GM23338 (cell line): Measurements from ENCODE around the gene LRRC47. TPM values are rescaled to one million over a fixed set of nuclear protein-coding genes. Genes with fewer than 3 reads are reported as not detected.

ENCODE experiments used
- ATAC-seq: fragments of 200-7000 bp; cut with Tn5 transposase; 3 replicates; pipeline ENCODE4 v1.9.1; 2020
- DNase-seq: peaks from one replicate; pipeline ENCODE4 v3.0.0-alpha.2; 2015; ENCODE audit warnings: low spot score
- H2AFZ ChIP-seq: fragments of 200-600 bp; sonication (generic); 2 replicates; pipeline ENCODE4 v1.8.0; 2016; ENCODE audit warnings: antibody characterized with exemption, mild to moderate bottlenecking, moderate library complexity
- H3F3A ChIP-seq: fragments of 200-600 bp; sonication (generic); replicated peaks from 2 replicates; pipeline ENCODE4 v1.8.0; 2017; ENCODE audit warnings: antibody characterized with exemption, mixed run types, low read depth
- H3K27ac ChIP-seq: fragments of 200-600 bp; sonication (generic); 2 replicates; pipeline ENCODE4 v1.6.1; 2016; ENCODE audit warnings: low read depth
- H3K27me3 ChIP-seq: fragments of 200-600 bp; sonication (generic); 2 replicates; pipeline ENCODE4 v1.8.0; 2016; ENCODE audit warnings: mild to moderate bottlenecking, mixed run types, moderate library complexity; ENCODE audit not compliant: insufficient read depth
- H3K36me3 ChIP-seq: fragments of 200-600 bp; sonication (generic); 2 replicates; pipeline ENCODE4 v1.8.0; 2016; ENCODE audit warnings: mild to moderate bottlenecking; ENCODE audit not compliant: insufficient read depth
- H3K4me1 ChIP-seq: fragments of 200-600 bp; sonication (generic); 2 replicates; pipeline ENCODE4 v1.8.0; 2016; ENCODE audit warnings: mild to moderate bottlenecking, moderate library complexity; ENCODE audit not compliant: insufficient read depth
- H3K4me2 ChIP-seq: fragments of 200-600 bp; sonication (generic); 2 replicates; pipeline ENCODE4 v1.7.1; 2017; ENCODE audit warnings: mixed run types
- H3K4me3 ChIP-seq: fragments of 200-600 bp; sonication (generic); 2 replicates; pipeline ENCODE4 v1.6.1; 2016; ENCODE audit warnings: mixed run types
- H3K79me2 ChIP-seq: fragments of 200-600 bp; sonication (generic); replicated peaks from 2 replicates; pipeline ENCODE4 v1.8.0; 2017; ENCODE audit warnings: mild to moderate bottlenecking; ENCODE audit not compliant: insufficient read depth
- H3K9me2 ChIP-seq: fragments of 200-600 bp; sonication (generic); 2 replicates; pipeline ENCODE4 v1.8.0; 2017; ENCODE audit not compliant: insufficient read depth
- H4K20me1 ChIP-seq: fragments of 200-600 bp; sonication (generic); replicated peaks from 2 replicates; pipeline ENCODE4 v1.8.0; 2017; ENCODE audit warnings: mild to moderate bottlenecking; ENCODE audit not compliant: insufficient read depth
- H3K27ac Mint-ChIP-seq: 2 replicates; pipeline ENCODE4 v1.8.0; 2020; ENCODE audit warnings: inconsistent platforms, mild to moderate bottlenecking, moderate library complexity, mixed read lengths
- H3K27me3 Mint-ChIP-seq: 3 replicates; pipeline ENCODE4 v1.8.0; 2022; ENCODE audit warnings: low read depth, mild to moderate bottlenecking, moderate library complexity, mixed read lengths, inconsistent platforms; ENCODE audit not compliant: insufficient read depth, poor library complexity
- H3K36me3 Mint-ChIP-seq: 3 replicates; pipeline ENCODE4 v1.8.0; 2021; ENCODE audit warnings: low read depth, mild to moderate bottlenecking, inconsistent platforms, moderate library complexity, mixed read lengths
- H3K4me1 Mint-ChIP-seq: 3 replicates; pipeline ENCODE4 v1.8.0; 2020; ENCODE audit warnings: mild to moderate bottlenecking, inconsistent platforms, mixed read lengths
- H3K4me3 Mint-ChIP-seq: 3 replicates; pipeline ENCODE4 v1.8.0; 2021; ENCODE audit warnings: moderate library complexity, mild to moderate bottlenecking, inconsistent platforms, mixed read lengths
- H3K9me3 Mint-ChIP-seq: 3 replicates; pipeline ENCODE4 v1.8.0; 2020; ENCODE audit warnings: moderate library complexity, mild to moderate bottlenecking, inconsistent platforms, mixed read lengths
- CREB1 ChIP-seq: fragments of 250-450 bp; sonication (Bioruptor Pico); IDR thresholded peaks from 2 replicates; pipeline ENCODE4 v1.5.0; 2020; ENCODE audit warnings: low read depth, mild to moderate bottlenecking, moderate library complexity
- CTCF ChIP-seq, 2 experiments: fragments of 200-600 bp in 1 of 2; sonication (generic) in 1 of 2; conservative IDR thresholded peaks; 2 replicates each; pipeline versions ENCODE4 v1.5.1 to v1.6.1; 2016 to 2017; ENCODE audit warnings: antibody characterized with exemption in 2 of 2, low read depth in 2 of 2, mild to moderate bottlenecking in 2 of 2, moderate library complexity in 1 of 2
- ETS1 ChIP-seq: IDR thresholded peaks from 2 replicates; pipeline ENCODE4 v1.6.1; 2016; ENCODE audit warnings: antibody characterized with exemption
- EZH2 ChIP-seq: fragments of 200-600 bp; sonication (generic); IDR thresholded peaks from one replicate; pipeline ENCODE4 v1.8.0; 2017; ENCODE audit warnings: antibody characterized with exemption, mild to moderate bottlenecking, low read depth; ENCODE audit not compliant: unreplicated experiment
- EZH2phosphoT487 ChIP-seq: fragments of 200-600 bp; sonication (generic); IDR thresholded peaks from one replicate; pipeline ENCODE4 v1.8.1; 2018; ENCODE audit warnings: antibody characterized with exemption; ENCODE audit not compliant: unreplicated experiment
- JUNB ChIP-seq: IDR thresholded peaks from one replicate; pipeline ENCODE4 v1.6.1; 2016; ENCODE audit warnings: antibody characterized with exemption; ENCODE audit not compliant: unreplicated experiment
- NANOG ChIP-seq: IDR thresholded peaks from 2 replicates; pipeline ENCODE4 v1.6.1; 2016; ENCODE audit warnings: antibody characterized with exemption, borderline replicate concordance
- POLR2AphosphoS5 ChIP-seq: IDR thresholded peaks from 2 replicates; pipeline ENCODE4 v1.6.1; 2016; ENCODE audit warnings: antibody characterized with exemption, low read depth
- REST ChIP-seq: IDR thresholded peaks from one replicate; pipeline ENCODE4 v1.6.1; 2018; ENCODE audit warnings: antibody characterized with exemption; ENCODE audit not compliant: unreplicated experiment
- STAT1 ChIP-seq: IDR thresholded peaks from one replicate; pipeline ENCODE4 v1.6.1; 2016; ENCODE audit warnings: antibody characterized with exemption; ENCODE audit not compliant: unreplicated experiment
- ZNF114 ChIP-seq: fragments of 250-450 bp; sonication (Bioruptor Pico); IDR thresholded peaks from 2 replicates; pipeline ENCODE4 v1.5.0; 2020; ENCODE audit warnings: mild to moderate bottlenecking, moderate library complexity
- ZNF331 ChIP-seq: fragments of 250-450 bp; sonication (Bioruptor Pico); IDR thresholded peaks from 2 replicates; pipeline ENCODE4 v1.5.0; 2020; ENCODE audit warnings: low read depth, mild to moderate bottlenecking, moderate library complexity
- ZNF462 ChIP-seq: fragments of 250-450 bp; sonication (Bioruptor Pico); IDR thresholded peaks from 2 replicates; pipeline ENCODE4 v1.5.0; 2020; ENCODE audit warnings: mild to moderate bottlenecking, moderate library complexity
- polyA plus RNA-seq: library from polyadenylated mRNA; unstranded; fragments of >200 nt; fragmentation: Nextera tagmentation; extraction: Ambion mirVana; gene quantifications from 2 replicates; pipeline ENCODE4 v1.2.1, GENCODE V29; 2016
- total RNA-seq: library from RNA; depleted of rRNA; stranded (reverse); fragments of >200 nt; shearing (Covaris generic); gene quantifications from 2 replicates; pipeline ENCODE4 v1.2.3, GENCODE V29; 2014

Gene LRRC47
- total and polyA plus RNA-seq, 2 experiments from 2014 or later: 15.8 to 76.8 TPM

GRCh38 chr1:3841491-3841890 lies 45.2 kb upstream of the LRRC47 start:
- Mint-ChIP-seq H3K4me1 (no peaks in the 10 kb centered on the region), H3K36me3 (peaks cover 50% of the 10 kb centered on the region), H3K27me3 (no peaks in the 10 kb centered on the region), H3K9me3 (peaks cover 7% of the 10 kb centered on the region; the same call in 2 of the 3 replicates), H3K4me3 (no peak overlapping the region), H3K27ac (no peak overlapping the region)
- no peaks in the 10 kb centered on the region for H3K79me2 ChIP-seq
- 0 out of 2 replicates have a peak, but pooled peaks cover 4% of the 10 kb centered on the region for H3K36me3 ChIP-seq
- H2AFZ ChIP-seq: no peak overlapping the region
- no peaks in the 10 kb centered on the region for H3F3A ChIP-seq
- H3K4me3 ChIP-seq: no peak overlapping the region
- no peak for DNase-seq
- H4K20me1 ChIP-seq: no peaks in the 10 kb centered on the region
- H3K4me1 ChIP-seq: no peaks in the 10 kb centered on the region
- no peak overlapping the region for H3K27ac ChIP-seq
- no peak for TF ChIP-seq CREB1
- no peak for TF ChIP-seq JUNB
- TF ChIP-seq NANOG: no peak
- no peak for TF ChIP-seq ZNF462 (CRISPR knock-in tag)
- TF ChIP-seq EZH2phosphoT487: no peak
- no peak for TF ChIP-seq CTCF (conservative IDR thresholded peaks at IDR 0.05; ENCODE audit: low read depth in 2 of 2)
- TF ChIP-seq ZNF114: no peak
- no peak for TF ChIP-seq ZNF331 (CRISPR knock-in tag)
- TF ChIP-seq EZH2: no peak
- no peak for TF ChIP-seq ETS1
- no peak for TF ChIP-seq REST
- no peak for TF ChIP-seq STAT1
- no peak for TF ChIP-seq POLR2AphosphoS5
- no peaks in the 10 kb centered on the region for H3K9me2 ChIP-seq
- no peak for ATAC-seq
- H3K27me3 ChIP-seq: no peaks in the 10 kb centered on the region
- H3K4me2 ChIP-seq: no peak overlapping the region
